ENCODE results near the gene DEXI. TPM values are rescaled to one million over a fixed set of nuclear protein-coding genes. Genes with fewer than 3 reads are reported as not detected.

The DEXI gene
- total and polyA plus RNA-seq, 9 donors, result 26.5 to 73.4 (median 45.7) TPM

GRCh38 chr16:10972108-10972818 is 30.0 kb upstream of the DEXI start:
- TF ChIP-seq EP300 (IDR thresholded peaks at IDR 0.05) (no peak), POLR2A (IDR thresholded peaks at IDR 0.05) (no peak), CTCF (IDR thresholded peaks at IDR 0.05) (no peak)
- WGBS, 3 donors, result 13 to 26% (median 21%) methylated on average over 4 of the region's 4 CpGs
- Histone ChIP-seq H3K27ac (peak overlapping the region in 1 of 2 donors; percentile 39), H3K9me3 (no peaks in the 10 kb centered on the region), H3K4me3 (no peak overlapping the region), H3K36me3 (no peaks in the 10 kb centered on the region), H3K27me3 (no peaks in the 10 kb centered on the region), H3K4me1 (ENCODE audit: insufficient read depth) (peaks cover 7% of the 10 kb centered on the region)
- DNase-seq, result peak; percentile 35 to 63 (median 59)
- intact Hi-C loops (cut with DNase I), result loop anchor here in 3 of 4 donors (2.0 to 10.0 kb wide), 4 partner anchors 113 to 390 kb away; partner anchors contain the start of gene SOCS1 (in 1 of the 3)

- Histone ChIP-seq H3K4me1 (ENCODE audit: insufficient read depth) (peaks cover 7% of the 10 kb centered on the region), H3K4me3 (no peak overlapping the region), H3K9me3 (no peaks in the 10 kb centered on the region), H3K36me3 (no peaks in the 10 kb centered on the region), H3K27ac (no peak overlapping the region), H3K27me3 (no peaks in the 10 kb centered on the region)
- peak in 4 of 5 donors; percentile 50 to 70 (median 56) for DNase-seq
- WGBS, 3 donors, result 14 to 15% (median 14%) methylated on average over 3 of the region's 3 CpGs
- intact Hi-C loops (cut with DNase I), result loop anchor here (2.0 to 10.0 kb wide), 5 partner anchors 113 to 391 kb away; partner anchors contain the start of gene SOCS1 (in 2 of the 4)
- peak; percentile 74 to 93 (median 82) for TF ChIP-seq CTCF (IDR thresholded peaks at IDR 0.05)
- no peak for TF ChIP-seq POLR2A (IDR thresholded peaks at IDR 0.05)
- TF ChIP-seq EP300 (IDR thresholded peaks at IDR 0.05), result no peak
These were observed 29.3 kb upstream of the DEXI start for GRCh38 chr16:10971560-10971961.

- peaks cover 7% of the 10 kb centered on the region for H3K4me1 ChIP-seq (ENCODE audit: insufficient read depth)
- TF ChIP-seq CTCF (IDR thresholded peaks at IDR 0.05), result no peak
- no peak for TF ChIP-seq POLR2A (IDR thresholded peaks at IDR 0.05)
- TF ChIP-seq EP300 (IDR thresholded peaks at IDR 0.05), result no peak
- H3K9me3 ChIP-seq, result no peaks in the 10 kb centered on the region
- H3K27ac ChIP-seq, result no peak overlapping the region
- 86 to 92% (median 90%) methylated on average over 2 of the region's 2 CpGs for WGBS, 3 donors
- no peaks in the 10 kb centered on the region for H3K36me3 ChIP-seq
- intact Hi-C loops (cut with DNase I), result loop anchor here (2.0 to 10.0 kb wide), 5 partner anchors 115 to 392 kb away; partner anchors contain the start of gene SOCS1 (in 2 of the 4)
- H3K27me3 ChIP-seq, result no peaks in the 10 kb centered on the region
- no peak overlapping the region for H3K4me3 ChIP-seq
- no peak for DNase-seq
These were observed 27.8 kb upstream of the DEXI start for GRCh38 chr16:10970065-10970464.

GRCh38 chr16:10969615-10970014 is 27.3 kb upstream of the DEXI start:
- Histone ChIP-seq H3K4me3 (no peak overlapping the region), H3K27ac (no peak overlapping the region), H3K36me3 (no peaks in the 10 kb centered on the region), H3K4me1 (ENCODE audit: insufficient read depth) (peaks cover 7% of the 10 kb centered on the region), H3K27me3 (no peaks in the 10 kb centered on the region), H3K9me3 (no peaks in the 10 kb centered on the region)
- DNase-seq, result no peak
- intact Hi-C loops (cut with DNase I), result loop anchor here (2.0 to 10.0 kb wide), 8 partner anchors 115 to 1095 kb away; partner anchors contain the start of gene SOCS1 (in 2 of the 4)
- 26 to 45% (median 39%) methylated on average over 1 of the region's 1 CpG for WGBS, 3 donors
- TF ChIP-seq POLR2A (IDR thresholded peaks at IDR 0.05) (no peak), CTCF (IDR thresholded peaks at IDR 0.05) (no peak), EP300 (IDR thresholded peaks at IDR 0.05) (no peak)
